HFFc6 (cell line): ENCODE results near the gene ESPN. TPM values are rescaled to one million over a fixed set of nuclear protein-coding genes. Genes with fewer than 3 reads are reported as not detected.
"Not testable (repeated sequence)": the region's sequence is repeated elsewhere in the genome, so short reads cannot be mapped to it uniquely, and the experiment has no call there.

Source experiments
- DNase-seq: peaks from one replicate; pipeline ENCODE4 v3.0.0-alpha.2; 2018
- H3K27ac Mint-ChIP-seq: 2 replicates; pipeline ENCODE4 v1.8.0; 2020; ENCODE audit warnings: mild to moderate bottlenecking, mixed read lengths
- H3K27me3 Mint-ChIP-seq: 2 replicates; pipeline ENCODE4 v1.8.0; 2021; ENCODE audit warnings: mild to moderate bottlenecking, moderate library complexity, mixed read lengths; ENCODE audit not compliant: insufficient read depth
- H3K36me3 Mint-ChIP-seq: 2 replicates; pipeline ENCODE4 v1.8.0; 2021; ENCODE audit warnings: low read depth, mixed read lengths
- H3K4me1 Mint-ChIP-seq: 2 replicates; pipeline ENCODE4 v1.8.0; 2020; ENCODE audit warnings: low read depth, mixed read lengths
- H3K4me3 Mint-ChIP-seq: 2 replicates; pipeline ENCODE4 v1.8.0; 2020; ENCODE audit warnings: mild to moderate bottlenecking, moderate library complexity, mixed read lengths
- H3K9me3 Mint-ChIP-seq: 2 replicates; pipeline ENCODE4 v1.8.0; 2020; ENCODE audit warnings: mild to moderate bottlenecking, mixed read lengths
- CTCF ChIP-seq: fragments of 200-600 bp; sonication (generic); IDR thresholded peaks from 2 replicates; pipeline ENCODE4 v1.5.0; 2021; ENCODE audit warnings: antibody characterized with exemption, mild to moderate bottlenecking
- total RNA-seq, 6 experiments: library from RNA; stranded (reverse); fragmentation: NEBNext Ultra II Directional; extraction: Animal tissue kit (Norgen Biotek cat#: 25700); gene quantifications; 2 replicates in 1 of 6; 3 replicates in 5 of 6; pipeline ENCODE4 v1.2.3, GENCODE V29; 2021

The ESPN gene
- total RNA-seq, 6 experiments from 2014 or later: not detected

GRCh38 chr1:6434186-6434585 is 9.6 kb downstream of the ESPN start:
- peaks cover 40% of the 10 kb centered on the region for H3K27me3 Mint-ChIP-seq
- H3K4me1 Mint-ChIP-seq: peaks cover 5% of the 10 kb centered on the region; the same call in 1 of the 2 replicates
- no peak overlapping the region for H3K4me3 Mint-ChIP-seq
- H3K27ac Mint-ChIP-seq: no peak overlapping the region
- no peaks in the 10 kb centered on the region for H3K36me3 Mint-ChIP-seq
- DNase-seq: no peak
- H3K9me3 Mint-ChIP-seq: no peaks in the 10 kb centered on the region
- no peak for TF ChIP-seq CTCF

GRCh38 chr1:6435129-6435528 is 10.6 kb downstream of the ESPN start:
- no peak for DNase-seq
- no peak for TF ChIP-seq CTCF
- Mint-ChIP-seq H3K4me1 (peaks cover 5% of the 10 kb centered on the region; the same call in 1 of the 2 replicates), H3K27ac (no peak overlapping the region), H3K4me3 (no peak overlapping the region), H3K27me3 (peaks cover 38% of the 10 kb centered on the region), H3K9me3 (no peaks in the 10 kb centered on the region), H3K36me3 (no peaks in the 10 kb centered on the region)

- no peak overlapping the region for H3K27ac Mint-ChIP-seq
- H3K36me3 Mint-ChIP-seq: no peaks in the 10 kb centered on the region
- peaks cover 34% of the 10 kb centered on the region for H3K27me3 Mint-ChIP-seq
- no peak for TF ChIP-seq CTCF
- H3K4me1 Mint-ChIP-seq: peaks cover 5% of the 10 kb centered on the region; the same call in 1 of the 2 replicates
- H3K4me3 Mint-ChIP-seq: no peak overlapping the region
- DNase-seq: no peak
- no peaks in the 10 kb centered on the region for H3K9me3 Mint-ChIP-seq
These were observed 11.0 kb downstream of the ESPN start for GRCh38 chr1:6435547-6435946.

GRCh38 chr1:6436277-6436676 is 11.7 kb downstream of the ESPN start:
- not testable (repeated sequence) for DNase-seq, H3K36me3 Mint-ChIP-seq, H3K9me3 Mint-ChIP-seq, H3K4me1 Mint-ChIP-seq, H3K4me3 Mint-ChIP-seq, H3K27ac Mint-ChIP-seq
- peaks cover 32% of the 10 kb centered on the region for H3K27me3 Mint-ChIP-seq

GRCh38 chr1:6437012-6437700 is 12.6 kb downstream of the ESPN start:
- peaks cover 31% of the 10 kb centered on the region for H3K27me3 Mint-ChIP-seq
- peak; percentile 58; the same call in 1 of the 2 replicates for TF ChIP-seq CTCF

GRCh38 chr1:6438047-6438525 is 13.5 kb downstream of the ESPN start:
- H3K4me3 Mint-ChIP-seq: no peak overlapping the region
- peaks cover 28% of the 10 kb centered on the region for H3K27me3 Mint-ChIP-seq
- H3K4me1 Mint-ChIP-seq: peaks cover 5% of the 10 kb centered on the region; the same call in 1 of the 2 replicates
- TF ChIP-seq CTCF: peak; percentile 98
- DNase-seq: peak; percentile 24
- no peaks in the 10 kb centered on the region for H3K36me3 Mint-ChIP-seq
- H3K27ac Mint-ChIP-seq: no peak overlapping the region
- H3K9me3 Mint-ChIP-seq: no peaks in the 10 kb centered on the region

More at GRCh38 chr1:6437012-6437700, 12.6 kb downstream of the ESPN start:
- not testable (repeated sequence) for H3K4me1 Mint-ChIP-seq, DNase-seq, H3K4me3 Mint-ChIP-seq, H3K27ac Mint-ChIP-seq, H3K36me3 Mint-ChIP-seq, H3K9me3 Mint-ChIP-seq
